Smooth muscle cell (in vitro differentiated cells): ENCODE data around the gene KCNK5. TPM values are rescaled to one million over a fixed set of nuclear protein-coding genes. Genes with fewer than 3 reads are reported as not detected.

Experiments used
- DNase-seq: peaks from one replicate; lab custom pipeline; 2025; ENCODE audit not compliant: unreplicated experiment; lab: John Stamatoyannopoulos, UW
- H2AFZ ChIP-seq: fragments of 200-600 bp; sonication (generic); 2 replicates; pipeline ENCODE4 v1.6.0; 2016; ENCODE audit warnings: antibody characterized with exemption, low read depth, mild to moderate bottlenecking
- H3F3A ChIP-seq: fragments of 200-600 bp; sonication (generic); 2 replicates; pipeline ENCODE4 v1.6.0; 2017; ENCODE audit warnings: antibody characterized with exemption, low read depth
- H3K27ac ChIP-seq: fragments of 200-600 bp; sonication (generic); 2 replicates; pipeline ENCODE4 v1.5.1; 2016; ENCODE audit warnings: low read depth, mild to moderate bottlenecking
- H3K27me3 ChIP-seq: fragments of 200-600 bp; sonication (generic); 2 replicates; pipeline ENCODE4 v1.6.1; 2016; ENCODE audit warnings: low read depth, mild to moderate bottlenecking
- H3K36me3 ChIP-seq: fragments of 200-600 bp; sonication (generic); 2 replicates; pipeline ENCODE4 v1.5.1; 2016; ENCODE audit warnings: low read depth
- H3K4me1 ChIP-seq: fragments of 200-600 bp; sonication (generic); 2 replicates; pipeline ENCODE4 v1.5.1; 2016; ENCODE audit warnings: low read depth
- H3K4me2 ChIP-seq: fragments of 200-600 bp; sonication (generic); 2 replicates; pipeline ENCODE4 v1.6.0; 2016; ENCODE audit warnings: mild to moderate bottlenecking
- H3K4me3 ChIP-seq: fragments of 200-600 bp; sonication (generic); 2 replicates; pipeline ENCODE4 v1.5.1; 2016; ENCODE audit warnings: mild to moderate bottlenecking
- H3K79me2 ChIP-seq: fragments of 200-600 bp; sonication (generic); 2 replicates; pipeline ENCODE4 v1.6.0; 2016; ENCODE audit warnings: low read depth, mild to moderate bottlenecking
- H3K9ac ChIP-seq: fragments of 200-600 bp; sonication (generic); 2 replicates; pipeline ENCODE4 v1.6.0; 2016; ENCODE audit warnings: low read depth
- H3K9me3 ChIP-seq: fragments of 200-600 bp; sonication (generic); replicated peaks from 2 replicates; pipeline ENCODE4 v1.5.1; 2016; ENCODE audit warnings: low read depth
- H4K20me1 ChIP-seq: fragments of 200-600 bp; sonication (generic); 2 replicates; pipeline ENCODE4 v1.6.0; 2016; ENCODE audit warnings: low read depth
- CTCF ChIP-seq: fragments of 200-600 bp; sonication (generic); IDR thresholded peaks from 2 replicates; pipeline ENCODE4 v1.5.1; 2017; ENCODE audit warnings: borderline replicate concordance, mild to moderate bottlenecking, antibody characterized with exemption; ENCODE audit not compliant: insufficient read depth, poor library complexity, severe bottlenecking
- WGBS: methylation state at CpG from one replicate; pipeline ENCODE4 v1.1.7; 2016; ENCODE audit warnings: low lambda C conversion rate; 5-methylcytosine and 5-hydroxymethylcytosine counted together
- polyA plus RNA-seq: library from polyadenylated mRNA; unstranded; fragments of >200 nt; fragmentation: Nextera tagmentation; extraction: Ambion mirVana; gene quantifications from 2 replicates; pipeline ENCODE4 v1.2.1, GENCODE V29; 2016
- total RNA-seq: library from RNA; depleted of rRNA; stranded (reverse); fragments of >200 nt; gene quantifications from 2 replicates; pipeline ENCODE4 v1.2.3, GENCODE V29; 2014

Gene KCNK5
- total and polyA plus RNA-seq, 2 experiments from 2014 or later: not detected

DNA sequence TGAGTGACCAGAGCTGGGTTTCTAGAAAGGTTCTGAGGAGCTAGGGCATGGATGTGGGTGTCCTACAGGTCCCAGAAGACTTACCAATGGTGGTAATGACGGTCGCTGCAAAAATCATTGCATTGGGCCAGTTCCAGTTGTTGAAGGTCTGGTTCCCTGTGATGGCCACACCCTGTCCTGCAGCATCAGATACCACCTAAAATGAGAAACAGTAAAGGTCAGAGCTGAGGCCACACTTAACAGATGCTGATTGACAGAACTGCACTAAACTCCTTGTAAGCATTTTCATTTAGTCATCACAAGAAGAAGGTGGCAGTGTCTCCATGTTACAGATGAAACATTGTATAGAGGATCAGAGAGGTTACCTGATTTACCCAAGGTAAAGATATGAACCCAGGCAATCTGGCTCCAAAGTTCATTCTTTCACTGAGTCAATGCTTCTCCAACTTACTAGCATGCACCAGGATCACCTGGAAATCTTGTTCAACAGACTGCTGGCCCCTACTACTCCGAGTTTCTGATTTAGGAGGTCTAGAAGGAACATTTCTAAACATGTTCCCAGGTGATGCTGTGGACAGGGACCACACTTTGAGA is 33.4 kb downstream of the KCNK5 start:
- no peaks in the 10 kb centered on the region for H3F3A ChIP-seq
- 95% methylated on average over 3 of the region's 3 CpGs for WGBS
- H3K27ac ChIP-seq: no peak overlapping the region

DNA sequence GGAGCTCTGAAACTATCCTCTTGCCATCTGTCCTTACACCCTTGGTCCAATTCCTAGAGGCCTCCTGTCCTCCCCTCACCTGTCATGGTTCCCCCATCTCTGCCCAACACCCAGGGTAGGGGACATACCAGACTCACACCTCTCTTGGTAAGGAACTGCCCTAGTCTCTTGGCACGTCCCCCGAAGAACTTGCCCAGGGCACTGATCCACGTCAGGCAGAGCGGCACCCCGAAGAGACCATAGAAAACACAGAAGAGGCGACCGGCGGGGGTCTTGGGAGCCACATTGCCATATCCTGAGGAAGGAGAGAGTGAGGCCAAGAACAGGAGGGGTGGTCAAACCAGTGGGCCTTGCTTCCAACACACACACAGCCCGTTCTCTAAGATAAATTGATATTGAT is 34.8 kb downstream of the KCNK5 start:
- no peak for TF ChIP-seq CTCF
- Histone ChIP-seq H3K27ac (no peak overlapping the region), H3K4me3 (no peak overlapping the region), H3K36me3 (no peaks in the 10 kb centered on the region), H3K27me3 (no peaks in the 10 kb centered on the region), H3K79me2 (no peaks in the 10 kb centered on the region), H3K9me3 (no peaks in the 10 kb centered on the region), H3K4me1 (peaks cover 10% of the 10 kb centered on the region), H3K4me2 (no peak overlapping the region), H2AFZ (no peak overlapping the region), H3K9ac (no peak overlapping the region), H3F3A (no peaks in the 10 kb centered on the region), H4K20me1 (no peaks in the 10 kb centered on the region)
- DNase-seq: no peak
- WGBS: 98% methylated on average over 9 of the region's 9 CpGs

More for the DNA sequence above, 33.4 kb downstream of the KCNK5 start:
- H3K4me3 ChIP-seq: no peak overlapping the region
- H3K27me3 ChIP-seq: no peaks in the 10 kb centered on the region
- TF ChIP-seq CTCF: no peak
- no peaks in the 10 kb centered on the region for H3K9me3 ChIP-seq
- no peak overlapping the region for H3K4me2 ChIP-seq
- H2AFZ ChIP-seq: no peak overlapping the region
- H3K4me1 ChIP-seq: peaks cover 10% of the 10 kb centered on the region
- no peak overlapping the region for H3K9ac ChIP-seq
- no peaks in the 10 kb centered on the region for H4K20me1 ChIP-seq
- no peaks in the 10 kb centered on the region for H3K79me2 ChIP-seq
- DNase-seq: no peak
- no peaks in the 10 kb centered on the region for H3K36me3 ChIP-seq

DNA sequence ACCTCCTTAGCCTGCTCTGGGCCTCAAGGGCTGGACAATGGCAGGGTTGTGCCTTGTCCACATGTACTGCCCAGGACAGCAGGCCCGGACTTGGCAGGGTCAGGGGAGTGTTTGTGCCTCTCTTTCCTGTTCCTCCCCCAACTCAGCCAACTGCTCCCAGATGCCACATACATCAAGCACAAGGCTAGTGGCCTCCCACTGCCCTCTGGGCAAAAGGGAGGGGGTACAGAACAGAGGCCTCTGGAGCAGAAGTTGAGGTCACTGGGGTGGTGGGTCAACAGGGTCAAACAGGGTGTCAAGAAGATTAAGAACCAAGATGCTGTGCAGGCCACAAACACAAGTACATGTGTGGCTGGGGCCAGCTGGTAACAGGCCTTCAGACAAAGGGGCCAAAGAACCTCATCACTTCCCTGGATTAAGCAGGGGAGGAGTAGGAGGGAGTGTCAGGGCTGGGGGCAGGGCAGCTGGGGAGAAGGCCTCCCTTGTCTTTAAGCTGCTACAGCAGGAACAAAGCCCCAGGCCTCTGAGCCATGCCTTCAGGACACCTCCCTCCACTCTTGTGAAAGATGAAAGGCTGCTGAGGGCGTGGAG is 36.0 kb downstream of the KCNK5 start:
- Histone ChIP-seq H3K4me1 (peaks cover 10% of the 10 kb centered on the region), H3K27ac (no peak overlapping the region), H3K36me3 (no peaks in the 10 kb centered on the region), H3K9me3 (no peaks in the 10 kb centered on the region), H3K27me3 (no peaks in the 10 kb centered on the region), H4K20me1 (no peaks in the 10 kb centered on the region), H3F3A (no peaks in the 10 kb centered on the region), H3K4me3 (no peak overlapping the region), H3K4me2 (no peak overlapping the region), H3K9ac (no peak overlapping the region), H3K79me2 (no peaks in the 10 kb centered on the region), H2AFZ (no peak overlapping the region)
- no peak for DNase-seq
- TF ChIP-seq CTCF: no peak
- WGBS: 63% methylated on average over 2 of the region's 2 CpGs

DNA sequence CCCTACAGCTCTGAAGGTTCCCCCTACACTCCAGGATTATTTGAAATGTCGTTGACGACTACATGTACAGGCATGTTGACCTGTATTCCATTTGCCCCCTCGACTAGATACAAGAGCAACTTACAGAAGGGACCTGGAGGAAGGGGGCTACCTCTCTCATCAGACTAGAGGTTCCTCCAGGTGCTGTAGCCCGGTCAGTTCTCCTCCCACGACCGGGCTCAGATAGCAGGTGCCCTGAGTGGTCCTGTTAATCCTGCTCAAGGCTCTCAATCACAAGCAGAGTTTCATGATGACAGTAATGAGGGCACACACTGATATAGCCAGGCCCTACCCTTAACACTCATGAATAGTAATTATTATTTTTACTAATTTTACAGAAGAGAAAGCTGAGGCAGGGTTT is 36.5 kb downstream of the KCNK5 start:
- H3K4me3 ChIP-seq: no peak overlapping the region
- WGBS: 93% methylated on average over 6 of the region's 6 CpGs
- no peaks in the 10 kb centered on the region for H3F3A ChIP-seq
- H3K4me1 ChIP-seq: peaks cover 10% of the 10 kb centered on the region
- H2AFZ ChIP-seq: no peak overlapping the region
- no peaks in the 10 kb centered on the region for H3K9me3 ChIP-seq
- H3K27me3 ChIP-seq: no peaks in the 10 kb centered on the region
- no peaks in the 10 kb centered on the region for H3K36me3 ChIP-seq
- DNase-seq: no peak
- H4K20me1 ChIP-seq: no peaks in the 10 kb centered on the region
- no peak overlapping the region for H3K27ac ChIP-seq
- no peak overlapping the region for H3K9ac ChIP-seq
- no peak overlapping the region for H3K4me2 ChIP-seq
- no peak for TF ChIP-seq CTCF
- no peaks in the 10 kb centered on the region for H3K79me2 ChIP-seq
